IMR-90 (cell line): ENCODE results near the gene PAK4.

Source experiments
- BHLHE40 ChIP-seq: fragments of 150-350 bp; IDR thresholded peaks from 2 replicates; pipeline ENCODE4 v1.6.1; 2016; ENCODE audit warnings: mild to moderate bottlenecking, low read depth, low read length
- CEBPB ChIP-seq: IDR thresholded peaks from 2 replicates; pipeline ENCODE4 v1.6.1; 2012; ENCODE audit warnings: low read depth, low read length, improper control_type of control experiment
- CHD1 ChIP-seq: IDR thresholded peaks from 2 replicates; pipeline ENCODE4 v1.6.1; 2012; ENCODE audit warnings: low read depth, low read length, improper control_type of control experiment
- FOS ChIP-seq: fragments of 150-350 bp; IDR thresholded peaks from 2 replicates; pipeline ENCODE4 v1.6.1; 2016; ENCODE audit warnings: low read depth, low read length
- MAFK ChIP-seq: IDR thresholded peaks from 2 replicates; pipeline ENCODE4 v1.6.1; 2012; ENCODE audit warnings: low read depth, low read length, improper control_type of control experiment
- MAZ ChIP-seq: IDR thresholded peaks from 2 replicates; pipeline ENCODE4 v1.6.1; 2012; ENCODE audit warnings: low read depth, mild to moderate bottlenecking, low read length, improper control_type of control experiment, moderate library complexity, borderline replicate concordance
- MXI1 ChIP-seq: IDR thresholded peaks from 2 replicates; pipeline ENCODE4 v1.6.1; 2012; ENCODE audit warnings: low read depth, mild to moderate bottlenecking, low read length, moderate library complexity, borderline replicate concordance
- POLR2A ChIP-seq: IDR thresholded peaks from 2 replicates; pipeline ENCODE4 v1.6.1; 2012; ENCODE audit warnings: mild to moderate bottlenecking, low read depth, low read length
- RAD21 ChIP-seq: IDR thresholded peaks from 2 replicates; pipeline ENCODE4 v1.6.1; 2012; ENCODE audit warnings: low read length, improper control_type of control experiment
- RCOR1 ChIP-seq: IDR thresholded peaks from 2 replicates; pipeline ENCODE4 v1.6.1; 2012; ENCODE audit warnings: mild to moderate bottlenecking, low read length, improper control_type of control experiment; ENCODE audit not compliant: insufficient replicate concordance
- RFX5 ChIP-seq: IDR thresholded peaks from 2 replicates; pipeline ENCODE4 v1.8.0; 2012; ENCODE audit warnings: low read depth, mild to moderate bottlenecking, low read length, moderate library complexity
- USF2 ChIP-seq: fragments of 150-350 bp; IDR thresholded peaks from 2 replicates; pipeline ENCODE4 v1.6.1; 2017; ENCODE audit warnings: mild to moderate bottlenecking, antibody characterized with exemption, low read length, low read depth
- TF ChIP-seq, protein P1 (sequence below): conservative IDR thresholded peaks from 2 replicates; pipeline ENCODE4 v1.5.1; 2012; ENCODE audit warnings: mild to moderate bottlenecking, low read depth, low read length, improper control_type of control experiment

- TF ChIP-seq RAD21 (no peak), POLR2A (no peak), USF2 (no peak), CHD1 (no peak), MXI1 (no peak), MAFK (no peak), FOS (no peak), CEBPB (no peak), RFX5 (no peak), RCOR1 (no peak), MAZ (no peak), BHLHE40 (no peak)
- TF ChIP-seq, protein P1, sequence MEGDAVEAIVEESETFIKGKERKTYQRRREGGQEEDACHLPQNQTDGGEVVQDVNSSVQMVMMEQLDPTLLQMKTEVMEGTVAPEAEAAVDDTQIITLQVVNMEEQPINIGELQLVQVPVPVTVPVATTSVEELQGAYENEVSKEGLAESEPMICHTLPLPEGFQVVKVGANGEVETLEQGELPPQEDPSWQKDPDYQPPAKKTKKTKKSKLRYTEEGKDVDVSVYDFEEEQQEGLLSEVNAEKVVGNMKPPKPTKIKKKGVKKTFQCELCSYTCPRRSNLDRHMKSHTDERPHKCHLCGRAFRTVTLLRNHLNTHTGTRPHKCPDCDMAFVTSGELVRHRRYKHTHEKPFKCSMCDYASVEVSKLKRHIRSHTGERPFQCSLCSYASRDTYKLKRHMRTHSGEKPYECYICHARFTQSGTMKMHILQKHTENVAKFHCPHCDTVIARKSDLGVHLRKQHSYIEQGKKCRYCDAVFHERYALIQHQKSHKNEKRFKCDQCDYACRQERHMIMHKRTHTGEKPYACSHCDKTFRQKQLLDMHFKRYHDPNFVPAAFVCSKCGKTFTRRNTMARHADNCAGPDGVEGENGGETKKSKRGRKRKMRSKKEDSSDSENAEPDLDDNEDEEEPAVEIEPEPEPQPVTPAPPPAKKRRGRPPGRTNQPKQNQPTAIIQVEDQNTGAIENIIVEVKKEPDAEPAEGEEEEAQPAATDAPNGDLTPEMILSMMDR, result no peak
Observed at GRCh38 chr19:39140594-39140993, 15.0 kb downstream of the PAK4 start.
